ENCODE data around the gene EGFR. TPM values are rescaled to one million over a fixed set of nuclear protein-coding genes. Genes with fewer than 3 reads are reported as not detected.
A peak's percentile ranks its signal among the peaks of the same experiment; 100 is the strongest.

The EGFR gene
- total and polyA plus RNA-seq, 11 donors, result 2.3 to 29.6 (median 7.0) TPM

DNA sequence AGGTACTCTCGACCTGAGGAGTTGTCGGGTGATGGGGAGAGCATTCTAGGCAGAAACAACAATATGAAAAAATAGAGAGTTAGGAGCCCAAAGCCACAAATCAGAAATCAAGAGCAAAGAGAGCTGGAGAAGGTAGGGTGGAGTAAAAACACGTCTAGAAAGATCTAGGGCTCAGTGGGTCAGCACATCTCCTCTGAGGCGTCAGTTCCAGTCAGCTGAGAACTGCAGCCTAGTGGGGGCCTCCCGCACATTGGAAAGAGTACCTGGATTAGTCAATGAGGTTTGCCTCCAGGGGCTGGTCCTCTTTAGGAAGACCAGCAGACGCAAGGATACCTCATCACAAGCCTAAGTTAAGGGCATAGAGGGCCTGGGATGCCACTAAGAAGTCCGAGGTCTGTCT is 233.1 kb downstream of the EGFR start:
- H3K27ac ChIP-seq, result no peak overlapping the region
- no peaks in the 10 kb centered on the region for H3K9me3 ChIP-seq
- H3K27me3 ChIP-seq, result peaks cover 0 to 29% (median 14%) of the 10 kb centered on the region in 9 donors
- peaks cover 0 to 19% (median 10%) of the 10 kb centered on the region in 12 donors for H3K4me1 ChIP-seq
- WGBS, 4 donors, result 89 to 91% (median 90%) methylated on average over 7 of the region's 7 CpGs
- no peak for TF ChIP-seq POLR2A (IDR thresholded peaks at IDR 0.05)
- no peak for TF ChIP-seq CTCF (IDR thresholded peaks at IDR 0.05)
- H3K36me3 ChIP-seq, result no peaks in the 10 kb centered on the region
- DNase-seq (no peak), ATAC-seq (no peak)
- no peak overlapping the region for H3K4me3 ChIP-seq
- intact Hi-C loops (cut with DNase I), result loop anchor here in 8 of 10 donors (5.0 to 10.0 kb wide), 10 partner anchors 60 to 465 kb away; partner anchors contain the start of gene EGFR (in 2 of the 8)

GRCh38 chr7:55252386-55252785 is 233.6 kb downstream of the EGFR start:
- no peak for DNase-seq

DNA sequence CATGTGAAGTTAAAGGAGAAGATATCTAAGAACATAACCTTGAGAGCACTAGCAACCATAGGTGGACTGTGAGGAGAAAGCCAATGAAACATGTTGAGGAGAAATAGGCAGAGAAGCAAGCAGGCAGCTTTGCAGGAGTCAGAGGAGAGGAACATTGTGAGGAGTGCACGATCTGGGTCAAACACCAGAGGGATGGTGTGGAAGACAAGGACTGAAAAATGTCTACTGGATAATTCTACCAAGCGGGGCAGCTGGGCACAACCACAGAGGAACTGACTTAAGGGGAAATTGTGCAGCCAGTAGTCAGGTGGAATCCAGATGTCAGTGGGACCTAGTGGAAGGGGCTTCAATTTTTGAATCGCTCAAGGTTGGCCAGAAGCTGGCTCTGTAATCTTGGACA is 234.4 kb downstream of the EGFR start:
- Histone ChIP-seq H3K9me3 (no peaks in the 10 kb centered on the region), H3K4me1 (peaks cover 0 to 19% (median 10%) of the 10 kb centered on the region in 12 donors), H3K27me3 (peaks cover 0 to 29% (median 14%) of the 10 kb centered on the region in 9 donors), H3K36me3 (no peaks in the 10 kb centered on the region), H3K27ac (no peak overlapping the region), H3K4me3 (no peak overlapping the region)
- intact Hi-C loops (cut with DNase I), result loop anchor here in 8 of 10 donors (5.0 to 10.0 kb wide), 10 partner anchors 61 to 466 kb away; partner anchors contain the start of gene EGFR (in 2 of the 8)
- 84 to 94% (median 92%) methylated on average over 3 of the region's 3 CpGs for WGBS, 4 donors
- no peak for DNase-seq
- ATAC-seq, result no peak
- TF ChIP-seq POLR2A (IDR thresholded peaks at IDR 0.05), result no peak
- TF ChIP-seq CTCF (IDR thresholded peaks at IDR 0.05), result no peak

More at GRCh38 chr7:55252386-55252785, 233.6 kb downstream of the EGFR start:
- Histone ChIP-seq H3K4me1 (peaks cover 0 to 19% (median 10%) of the 10 kb centered on the region in 12 donors), H3K36me3 (no peaks in the 10 kb centered on the region), H3K27me3 (peaks cover 0 to 29% (median 14%) of the 10 kb centered on the region in 9 donors), H3K9me3 (no peaks in the 10 kb centered on the region), H3K4me3 (no peak overlapping the region), H3K27ac (no peak overlapping the region)
- no peak for TF ChIP-seq POLR2A (IDR thresholded peaks at IDR 0.05)
- no peak for TF ChIP-seq CTCF (IDR thresholded peaks at IDR 0.05)
- intact Hi-C loops (cut with DNase I), result loop anchor here in 8 of 10 donors (5.0 to 10.0 kb wide), 10 partner anchors 60 to 465 kb away; partner anchors contain the start of gene EGFR (in 2 of the 8)
- no peak for ATAC-seq

DNA sequence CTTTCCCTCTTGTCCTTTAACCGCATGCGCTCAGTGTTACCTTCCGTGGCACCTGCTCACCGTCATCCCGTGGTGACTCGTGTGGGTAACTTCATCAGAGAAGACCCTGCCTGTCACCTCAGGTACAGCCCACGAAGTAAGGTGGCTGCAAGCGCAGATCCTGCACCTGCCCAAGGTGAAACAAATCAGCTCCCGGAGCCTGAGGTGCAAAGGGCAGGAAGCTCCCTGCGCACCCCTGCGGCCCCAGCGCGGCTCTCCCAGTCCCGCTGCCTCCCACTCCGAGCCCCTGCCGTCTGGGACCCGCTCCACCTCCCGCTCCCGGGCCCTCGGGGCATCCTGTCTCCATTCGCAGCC is 235.4 kb downstream of the EGFR start:
- WGBS, 4 donors, result 26 to 76% (median 31%) methylated on average over 9 to 21 of the region's 21 CpGs
- H3K4me3 ChIP-seq, result peak overlapping the region in 9 of 12 donors; percentile 57 to 72 (median 63)
- TF ChIP-seq CTCF (IDR thresholded peaks at IDR 0.05) (no peak), POLR2A (IDR thresholded peaks at IDR 0.05) (no peak)
- no peaks in the 10 kb centered on the region for H3K36me3 ChIP-seq
- H3K9me3 ChIP-seq, result no peaks in the 10 kb centered on the region
- peaks cover 0 to 31% (median 14%) of the 10 kb centered on the region in 9 donors for H3K27me3 ChIP-seq
- H3K27ac ChIP-seq, result peak overlapping the region in 2 of 12 donors; percentile 24 to 42
- peaks cover 0 to 19% (median 10%) of the 10 kb centered on the region in 12 donors for H3K4me1 ChIP-seq
- no peak for DNase-seq
- no peak for ATAC-seq
- intact Hi-C loops (cut with DNase I), result loop anchor here in 9 of 10 donors (2.0 to 10.0 kb wide), 13 partner anchors 62 to 479 kb away; partner anchors contain the start of gene EGFR (in 3 of the 9)

All from heart left ventricle (tissue), 16 donors.